ENCODE data around the gene CT45A6. TPM values are rescaled to one million over a fixed set of nuclear protein-coding genes. Genes with fewer than 3 reads are reported as not detected.
"Not testable (repeated sequence)": the region's sequence is repeated elsewhere in the genome, so short reads cannot be mapped to it uniquely, and the experiment has no call there.

CT45A6 gene, protein sequence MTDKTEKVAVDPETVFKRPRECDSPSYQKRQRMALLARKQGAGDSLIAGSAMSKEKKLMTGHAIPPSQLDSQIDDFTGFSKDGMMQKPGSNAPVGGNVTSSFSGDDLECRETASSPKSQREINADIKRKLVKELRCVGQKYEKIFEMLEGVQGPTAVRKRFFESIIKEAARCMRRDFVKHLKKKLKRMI
- not detected in 2 replicates for total RNA-seq (2014; rRNA removed; shearing (Covaris generic))

DNA sequence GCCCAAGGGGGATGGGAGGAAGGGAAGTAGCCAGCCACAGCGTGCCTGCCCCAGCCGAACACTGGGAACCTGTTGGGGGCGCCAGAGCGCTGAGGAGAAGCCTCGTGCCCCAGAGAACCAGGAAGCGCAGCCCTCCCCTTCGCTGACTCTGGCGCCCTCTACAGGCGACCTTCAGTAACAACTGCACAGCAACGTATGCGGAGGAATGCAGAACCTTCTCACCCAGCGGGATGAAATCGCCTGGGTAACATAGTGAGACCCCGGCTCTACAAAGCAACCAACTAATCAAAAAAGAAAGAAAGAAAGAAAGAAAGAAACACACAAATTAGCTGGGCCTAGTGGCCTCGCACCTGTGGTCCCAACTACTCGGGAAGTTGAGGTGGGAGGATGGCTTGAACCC lies at the start of gene CT45A6:
TSS of gene CT45A6 (minus strand) at position 101 of the 400 bp plus-strand sequence. CDS start 3,794 bp downstream, outside the sequence.
- not testable (repeated sequence) for DNase-seq; H3K36me3 ChIP-seq (replicated peaks; ENCODE audit: control insufficient read depth, insufficient read depth, low read length); H3K4me3 ChIP-seq (ENCODE audit: insufficient read depth, low read depth, low read length); H3K27me3 ChIP-seq (ENCODE audit: control insufficient read depth, insufficient read depth, low read length)

DNA sequence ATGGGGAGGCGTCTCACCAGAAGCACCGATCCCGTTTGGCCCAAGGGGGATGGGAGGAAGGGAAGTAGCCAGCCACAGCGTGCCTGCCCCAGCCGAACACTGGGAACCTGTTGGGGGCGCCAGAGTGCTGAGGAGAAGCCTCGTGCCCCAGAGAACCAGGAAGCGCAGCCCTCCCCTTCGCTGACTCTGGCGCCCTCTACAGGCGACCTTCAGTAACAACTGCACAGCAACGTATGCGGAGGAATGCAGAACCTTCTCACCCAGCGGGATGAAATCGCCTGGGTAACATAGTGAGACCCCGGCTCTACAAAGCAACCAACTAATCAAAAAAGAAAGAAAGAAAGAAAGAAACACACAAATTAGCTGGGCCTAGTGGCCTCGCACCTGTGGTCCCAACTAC lies 34.6 kb upstream of the CT45A6 start, which contains the start of gene CT45A7:
TSS of gene CT45A7 (minus strand) at position 101 of the 400 bp plus-strand sequence. CDS start 3,747 bp downstream, outside the sequence.
- not testable (repeated sequence) for H3K4me3 ChIP-seq (ENCODE audit: insufficient read depth, low read depth, low read length); DNase-seq; H3K27me3 ChIP-seq (ENCODE audit: control insufficient read depth, insufficient read depth, low read length); H3K36me3 ChIP-seq (replicated peaks; ENCODE audit: control insufficient read depth, insufficient read depth, low read length)

DNA sequence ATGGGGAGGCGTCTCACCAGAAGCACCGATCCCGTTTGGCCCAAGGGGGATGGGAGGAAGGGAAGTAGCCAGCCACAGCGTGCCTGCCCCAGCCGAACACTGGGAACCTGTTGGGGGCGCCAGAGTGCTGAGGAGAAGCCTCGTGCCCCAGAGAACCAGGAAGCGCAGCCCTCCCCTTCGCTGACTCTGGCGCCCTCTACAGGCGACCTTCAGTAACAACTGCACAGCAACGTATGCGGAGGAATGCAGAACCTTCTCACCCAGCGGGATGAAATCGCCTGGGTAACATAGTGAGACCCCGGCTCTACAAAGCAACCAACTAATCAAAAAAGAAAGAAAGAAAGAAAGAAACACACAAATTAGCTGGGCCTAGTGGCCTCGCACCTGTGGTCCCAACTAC lies 17.3 kb upstream of the CT45A6 start, which contains the start of gene CT45A2:
TSS of gene CT45A2 (minus strand) at position 101 of the 400 bp plus-strand sequence. CDS start 3,747 bp downstream, outside the sequence.
- not testable (repeated sequence) for H3K36me3 ChIP-seq (replicated peaks; ENCODE audit: control insufficient read depth, insufficient read depth, low read length); H3K4me3 ChIP-seq (ENCODE audit: insufficient read depth, low read depth, low read length); H3K27me3 ChIP-seq (ENCODE audit: control insufficient read depth, insufficient read depth, low read length); DNase-seq

GRCh38 chrX:135785403-135785802 lies 17.2 kb downstream of the CT45A6 start, which contains the start of gene CT45A5:
Gene CT45A5 (minus strand): TSS chrX:135785503. CDS start chrX:135781729, 3,774 bp downstream.
- not testable (repeated sequence) for H3K36me3 ChIP-seq (replicated peaks; ENCODE audit: control insufficient read depth, insufficient read depth, low read length); DNase-seq; H3K4me3 ChIP-seq (ENCODE audit: insufficient read depth, low read depth, low read length)

GRCh38 chrX:135768091-135768490 lies 34.5 kb downstream of the CT45A6 start, which contains the start of gene CT45A3:
Gene CT45A3 (minus strand): TSS chrX:135768191. CDS start chrX:135764444, 3,747 bp downstream.
- not testable (repeated sequence) for DNase-seq; H3K4me3 ChIP-seq (ENCODE audit: insufficient read depth, low read depth, low read length); H3K36me3 ChIP-seq (replicated peaks; ENCODE audit: control insufficient read depth, insufficient read depth, low read length); H3K27me3 ChIP-seq (ENCODE audit: control insufficient read depth, insufficient read depth, low read length)

More at GRCh38 chrX:135785403-135785802, 17.2 kb downstream of the CT45A6 start, which contains the start of gene CT45A5:
- not testable (repeated sequence) for H3K27me3 ChIP-seq (ENCODE audit: control insufficient read depth, insufficient read depth, low read length)

- not testable (repeated sequence) for DNase-seq; H3K4me3 ChIP-seq (ENCODE audit: insufficient read depth, low read depth, low read length); H3K27me3 ChIP-seq (ENCODE audit: control insufficient read depth, insufficient read depth, low read length); H3K36me3 ChIP-seq (replicated peaks; ENCODE audit: control insufficient read depth, insufficient read depth, low read length)
These were observed 57.8 kb downstream of the CT45A6 start for GRCh38 chrX:135744739-135745138.

Other genes with a start within 250 kb of the CT45A6 start
- gene CT45A1, start 89.1 kb downstream of the CT45A6 start, total RNA-seq (2014; rRNA removed; shearing (Covaris generic)) = not detected in 2 replicates
- gene CT45A3, start 34.6 kb downstream of the CT45A6 start, total RNA-seq (2014; rRNA removed; shearing (Covaris generic)) = not detected in 2 replicates
- gene CT45A5, start 17.3 kb downstream of the CT45A6 start, total RNA-seq (2014; rRNA removed; shearing (Covaris generic)) = 0.18 TPM in 1 of 2 replicates, not detected in the other
- not detected in 2 replicates for gene CT45A2, start 17.2 kb upstream of the CT45A6 start, total RNA-seq (2014; rRNA removed; shearing (Covaris generic))
- gene CT45A7, start 34.5 kb upstream of the CT45A6 start, total RNA-seq (2014; rRNA removed; shearing (Covaris generic)) = not detected in 2 replicates
- not detected in 2 replicates for gene CT45A8, start 51.8 kb upstream of the CT45A6 start, total RNA-seq (2014; rRNA removed; shearing (Covaris generic))
- not detected in 2 replicates for gene CT45A9, start 69.0 kb upstream of the CT45A6 start, total RNA-seq (2014; rRNA removed; shearing (Covaris generic))
- 0.55 and 3.6 TPM in 2 replicates for gene CT45A10, start 90.7 kb upstream of the CT45A6 start, total RNA-seq (2014; rRNA removed; shearing (Covaris generic))
- gene SAGE1, start 90.9 kb upstream of the CT45A6 start, total RNA-seq (2014; rRNA removed; shearing (Covaris generic)) = 0.03 and 0.33 TPM in 2 replicates
- 15.5 and 17.4 TPM in 2 replicates for gene MMGT1, start 171.2 kb upstream of the CT45A6 start, total RNA-seq (2014; rRNA removed; shearing (Covaris generic))
- 11.4 and 13.4 TPM in 2 replicates for gene SLC9A6, start 182.6 kb upstream of the CT45A6 start, total RNA-seq (2014; rRNA removed; shearing (Covaris generic))